Vagina (tissue), 2 donors: Measurements from ENCODE around the gene SECISBP2L. TPM values are rescaled to one million over a fixed set of nuclear protein-coding genes. Genes with fewer than 3 reads are reported as not detected.

Experiments
- DNase-seq, 2 donors: peaks; one replicate each; pipeline ENCODE4 v3.0.0-alpha.2; 2017; ENCODE audit errors: extremely low spot score in 2 of 2
- H3K27ac ChIP-seq: fragments of 200-600 bp; sonication (generic); one replicate; pipeline ENCODE4 v1.5.1; 2019
- H3K27me3 ChIP-seq: fragments of 200-600 bp; sonication (generic); one replicate; pipeline ENCODE4 v1.5.1; 2019
- H3K36me3 ChIP-seq, 2 donors: fragments of 200-600 bp; sonication (generic); one replicate each; pipeline ENCODE4 v1.5.1; 2017 to 2019
- H3K4me1 ChIP-seq: fragments of 200-600 bp; sonication (generic); one replicate; pipeline ENCODE4 v1.5.1; 2019
- H3K4me3 ChIP-seq, 2 donors: fragments of 200-600 bp; sonication (generic); 1 replicate in 1 of 2; 2 replicates in 1 of 2; pipeline ENCODE4 v1.5.1; 2016 to 2019
- H3K9me3 ChIP-seq: fragments of 200-600 bp; sonication (generic); one replicate; pipeline ENCODE4 v1.5.1; 2019
- POLR2A ChIP-seq, 2 donors: fragments of 450-650 bp; IDR thresholded peaks; one replicate each; pipeline ENCODE4 v1.6.1; 2017; ENCODE audit warnings: antibody characterized with exemption in 2 of 2, mild to moderate bottlenecking in 2 of 2, moderate library complexity in 2 of 2
- POLR2AphosphoS5 ChIP-seq, 2 donors: sonication (generic); formaldehyde crosslinking; IDR thresholded peaks; one replicate each; pipeline ENCODE4 v1.9.0; 2017; ENCODE audit warnings: antibody characterized with exemption in 2 of 2, mild to moderate bottlenecking in 2 of 2, low read depth in 1 of 2; ENCODE audit not compliant: insufficient read depth in 1 of 2
- intact Hi-C: fragments of 100-400 bp; cut with DNase I; formaldehyde crosslinking; loops from one replicate; pipeline ENCODE4 v1.15.1; 2023
- total RNA-seq: library from RNA; depleted of rRNA; stranded (reverse); fragments of >200 nt; gene quantifications from one replicate; pipeline ENCODE4 v1.2.3, GENCODE V29; 2016
- TF ChIP-seq, protein P1 (sequence below), 3 experiments: fragments of 450-650 bp in 2 of 3; fragments of 200-600 bp in 1 of 3; sonication (generic) in 1 of 3; IDR thresholded peaks; one replicate each; pipeline ENCODE4 v1.5.1; 2017 to 2019; ENCODE audit warnings: antibody characterized with exemption in 3 of 3, mild to moderate bottlenecking in 2 of 3, moderate library complexity in 2 of 3

The SECISBP2L gene
- total RNA-seq, 1 donor from 2014 or later, result 24.3 TPM

DNA sequence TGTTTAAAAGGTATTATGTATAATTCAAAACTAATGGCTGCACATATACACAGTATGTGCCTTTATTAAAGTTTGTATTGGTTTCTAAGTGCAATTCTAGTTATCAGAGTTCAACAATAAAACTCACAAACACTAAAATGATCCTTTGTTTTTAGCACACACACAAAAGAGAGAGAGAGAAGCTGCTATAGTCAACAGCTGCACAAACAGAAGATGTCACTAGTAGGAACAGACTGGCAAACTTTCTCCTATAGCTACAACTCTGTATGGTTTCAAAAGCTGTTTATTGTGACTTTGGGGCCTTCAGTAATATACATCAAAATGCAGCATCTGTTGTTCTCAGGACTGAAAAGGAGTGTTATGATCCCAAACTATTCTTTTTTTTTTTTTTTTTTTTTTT is 6.1 kb downstream of the SECISBP2L start:
- peaks cover 79% of the 10 kb centered on the region for H3K4me1 ChIP-seq
- intact Hi-C loops, result no loop called here
- no peaks in the 10 kb centered on the region for H3K27me3 ChIP-seq
- TF ChIP-seq, protein P1, sequence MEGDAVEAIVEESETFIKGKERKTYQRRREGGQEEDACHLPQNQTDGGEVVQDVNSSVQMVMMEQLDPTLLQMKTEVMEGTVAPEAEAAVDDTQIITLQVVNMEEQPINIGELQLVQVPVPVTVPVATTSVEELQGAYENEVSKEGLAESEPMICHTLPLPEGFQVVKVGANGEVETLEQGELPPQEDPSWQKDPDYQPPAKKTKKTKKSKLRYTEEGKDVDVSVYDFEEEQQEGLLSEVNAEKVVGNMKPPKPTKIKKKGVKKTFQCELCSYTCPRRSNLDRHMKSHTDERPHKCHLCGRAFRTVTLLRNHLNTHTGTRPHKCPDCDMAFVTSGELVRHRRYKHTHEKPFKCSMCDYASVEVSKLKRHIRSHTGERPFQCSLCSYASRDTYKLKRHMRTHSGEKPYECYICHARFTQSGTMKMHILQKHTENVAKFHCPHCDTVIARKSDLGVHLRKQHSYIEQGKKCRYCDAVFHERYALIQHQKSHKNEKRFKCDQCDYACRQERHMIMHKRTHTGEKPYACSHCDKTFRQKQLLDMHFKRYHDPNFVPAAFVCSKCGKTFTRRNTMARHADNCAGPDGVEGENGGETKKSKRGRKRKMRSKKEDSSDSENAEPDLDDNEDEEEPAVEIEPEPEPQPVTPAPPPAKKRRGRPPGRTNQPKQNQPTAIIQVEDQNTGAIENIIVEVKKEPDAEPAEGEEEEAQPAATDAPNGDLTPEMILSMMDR (IDR thresholded peaks at IDR 0.05), result no peak
- TF ChIP-seq POLR2A (IDR thresholded peaks at IDR 0.05) (no peak), POLR2AphosphoS5 (IDR thresholded peaks at IDR 0.05; ENCODE audit: insufficient read depth in 1 of 2, low read depth in 1 of 2) (no peak)
- no peak for DNase-seq
- H3K27ac ChIP-seq, result no peak overlapping the region
- no peaks in the 10 kb centered on the region for H3K9me3 ChIP-seq
- H3K36me3 ChIP-seq, result peaks cover 0 to 3% of the 10 kb centered on the region in 2 donors
- H3K4me3 ChIP-seq, result no peak overlapping the region

DNA sequence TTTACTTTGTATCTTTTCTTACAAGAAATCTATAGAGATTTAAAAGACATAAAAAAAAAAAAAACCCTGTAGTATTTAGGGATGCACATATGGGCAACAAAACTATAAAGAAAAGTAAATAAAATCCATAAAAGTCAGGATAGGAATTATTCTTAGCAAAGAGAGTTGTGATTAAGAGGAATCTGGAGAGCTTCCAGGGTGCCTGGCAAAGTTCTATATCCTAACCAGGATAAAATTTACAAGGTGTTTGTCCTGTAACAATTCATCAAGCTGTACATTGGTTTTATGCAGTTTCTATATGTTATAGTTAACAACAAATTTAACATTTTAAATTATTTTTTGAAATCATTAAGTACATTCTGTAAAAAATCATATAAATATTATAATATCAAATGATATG is 7.9 kb downstream of the SECISBP2L start:
- no peak overlapping the region for H3K4me3 ChIP-seq
- H3K27ac ChIP-seq, result no peak overlapping the region
- TF ChIP-seq POLR2A (IDR thresholded peaks at IDR 0.05) (no peak), POLR2AphosphoS5 (IDR thresholded peaks at IDR 0.05; ENCODE audit: insufficient read depth in 1 of 2, low read depth in 1 of 2) (no peak)
- TF ChIP-seq, protein P1 (IDR thresholded peaks at IDR 0.05), result no peak
- intact Hi-C loops, result no loop called here
- no peaks in the 10 kb centered on the region for H3K9me3 ChIP-seq
- peaks cover 61% of the 10 kb centered on the region for H3K4me1 ChIP-seq
- H3K36me3 ChIP-seq, result peaks cover 0 to 6% of the 10 kb centered on the region in 2 donors
- no peaks in the 10 kb centered on the region for H3K27me3 ChIP-seq
- no peak for DNase-seq

DNA sequence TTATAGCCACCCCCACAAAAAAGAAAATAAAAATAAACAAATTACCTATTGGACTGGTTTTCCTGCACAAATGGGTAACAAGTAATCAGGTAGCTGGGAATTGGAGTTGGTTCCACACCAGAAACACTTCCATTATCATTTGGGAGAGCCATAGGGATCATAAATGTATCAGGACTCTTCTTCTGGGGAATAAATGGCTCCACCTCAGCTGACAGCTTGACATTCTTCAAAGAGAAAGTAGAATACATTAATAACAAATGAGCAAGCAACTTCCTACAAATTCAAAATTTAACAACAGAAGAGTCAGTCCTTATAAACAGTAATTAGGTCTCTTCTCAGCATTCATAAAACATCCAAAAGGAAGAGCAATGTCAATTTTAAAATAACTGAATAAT is 8.7 kb downstream of the SECISBP2L start:
- Histone ChIP-seq H3K4me1 (peaks cover 53% of the 10 kb centered on the region), H3K9me3 (no peaks in the 10 kb centered on the region), H3K4me3 (no peak overlapping the region), H3K27ac (no peak overlapping the region), H3K27me3 (no peaks in the 10 kb centered on the region), H3K36me3 (peaks cover 0 to 6% of the 10 kb centered on the region in 2 donors)
- DNase-seq, result no peak
- TF ChIP-seq POLR2AphosphoS5 (IDR thresholded peaks at IDR 0.05; ENCODE audit: insufficient read depth in 1 of 2, low read depth in 1 of 2) (no peak), POLR2A (IDR thresholded peaks at IDR 0.05) (no peak)
- TF ChIP-seq, protein P1 (IDR thresholded peaks at IDR 0.05), result no peak
- intact Hi-C loops, result no loop called here

DNA sequence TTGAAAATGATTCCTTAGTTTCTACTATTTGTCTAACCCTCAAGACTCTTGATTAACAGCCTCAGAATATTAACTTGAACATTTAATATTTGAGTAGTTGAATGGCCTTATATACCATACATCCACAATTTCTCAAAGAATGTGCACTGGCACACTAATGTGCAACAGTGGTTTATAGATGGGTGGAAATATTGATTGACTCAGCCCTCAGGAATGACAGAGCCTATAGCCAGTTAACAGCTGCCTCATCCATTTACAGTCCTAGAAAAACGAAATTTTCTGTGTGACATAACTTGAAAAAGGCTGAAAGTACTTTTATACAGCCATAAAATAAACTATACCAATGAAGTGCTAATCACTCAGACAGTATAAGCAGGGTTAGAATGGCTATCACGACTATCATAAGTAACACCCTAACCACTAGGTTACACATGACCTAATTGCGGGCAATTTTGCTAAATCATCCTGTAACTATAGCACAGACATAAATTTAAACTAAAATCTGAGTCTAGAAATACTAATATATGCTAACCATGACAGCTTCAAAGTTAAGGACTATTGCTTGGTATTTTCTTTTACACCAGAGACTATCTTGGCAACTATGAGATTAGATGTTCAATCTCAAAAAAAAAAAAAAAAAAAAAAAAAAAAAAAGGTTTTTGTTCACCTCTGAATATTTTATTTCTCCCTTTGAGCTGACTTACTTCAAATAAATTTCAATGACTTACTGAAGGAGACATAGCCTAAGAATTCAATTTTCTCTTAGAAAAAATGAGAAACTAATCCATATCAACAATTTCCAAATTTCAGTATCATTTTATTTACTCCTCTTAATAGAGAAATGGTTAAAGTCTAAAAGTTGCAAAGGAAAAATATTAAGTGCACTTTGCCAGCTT is 9.3 kb downstream of the SECISBP2L start:
- TF ChIP-seq POLR2A (IDR thresholded peaks at IDR 0.05) (no peak), POLR2AphosphoS5 (IDR thresholded peaks at IDR 0.05; ENCODE audit: insufficient read depth in 1 of 2, low read depth in 1 of 2) (no peak)
- TF ChIP-seq, protein P1 (IDR thresholded peaks at IDR 0.05), result no peak
- Histone ChIP-seq H3K9me3 (no peaks in the 10 kb centered on the region), H3K4me3 (no peak overlapping the region), H3K4me1 (peaks cover 47% of the 10 kb centered on the region), H3K36me3 (peaks cover 0 to 6% of the 10 kb centered on the region in 2 donors), H3K27me3 (no peaks in the 10 kb centered on the region), H3K27ac (no peak overlapping the region)
- no peak for DNase-seq
- intact Hi-C loops, result no loop called here

DNA sequence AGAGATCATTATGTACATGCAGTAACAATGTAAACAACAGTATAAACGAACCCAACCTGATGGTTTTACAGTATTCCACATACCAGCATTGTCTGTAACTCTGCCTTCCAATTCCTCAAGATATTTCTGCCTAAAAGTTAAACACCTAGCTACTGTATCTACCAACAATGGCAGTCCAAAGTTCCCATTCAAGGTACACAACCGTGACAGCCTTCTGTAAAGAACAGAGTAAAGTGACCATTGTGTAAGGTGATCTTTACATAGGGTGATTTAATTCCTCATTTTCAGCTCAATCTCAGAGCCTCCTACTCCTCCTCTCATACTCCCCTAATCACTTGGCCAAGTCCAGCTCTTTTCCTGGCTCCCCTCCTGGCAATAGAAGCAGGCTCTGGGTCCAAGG is 10.4 kb downstream of the SECISBP2L start:
- Histone ChIP-seq H3K9me3 (no peaks in the 10 kb centered on the region), H3K27ac (no peak overlapping the region), H3K36me3 (peaks cover 0 to 6% of the 10 kb centered on the region in 2 donors), H3K27me3 (no peaks in the 10 kb centered on the region), H3K4me3 (no peak overlapping the region), H3K4me1 (peaks cover 39% of the 10 kb centered on the region)
- no peak for DNase-seq
- intact Hi-C loops, result no loop called here
- TF ChIP-seq, protein P1 (IDR thresholded peaks at IDR 0.05), result no peak
- TF ChIP-seq POLR2A (IDR thresholded peaks at IDR 0.05) (no peak), POLR2AphosphoS5 (IDR thresholded peaks at IDR 0.05; ENCODE audit: insufficient read depth in 1 of 2, low read depth in 1 of 2) (no peak)
